Stimulated activated CD8-positive, alpha-beta memory T cell treated with anti-CD3 and anti-CD28 coated beads, Interleukin-2, amount 100 ng/mL, for 1 hour (primary cell): Measurements from ENCODE around the gene CEP350.

Experiments used
- DNase-seq, 2 donors: peaks; one replicate each; pipeline ENCODE4 v3.0.0-alpha.2; 2020; ENCODE audit warnings: low read depth in 2 of 2

Gene CEP350

GRCh38 chr1:180157108-180157507, 202.5 kb downstream of the CEP350 start:
- DNase-seq, result no peak

GRCh38 chr1:180157576-180158057, 203.0 kb downstream of the CEP350 start:
- no peak for DNase-seq

- no peak for DNase-seq
These were observed 203.8 kb downstream of the CEP350 start for GRCh38 chr1:180158149-180159147.

- DNase-seq, result no peak
These were observed 205.7 kb downstream of the CEP350 start for GRCh38 chr1:180160357-180160756.

GRCh38 chr1:180163041-180163440, 208.4 kb downstream of the CEP350 start:
- no peak for DNase-seq
